ENCODE results near the gene KCNH5. TPM values are rescaled to one million over a fixed set of nuclear protein-coding genes. Genes with fewer than 3 reads are reported as not detected.
A peak's percentile ranks its signal among the peaks of the same experiment; 100 is the strongest.

Gene KCNH5
- total RNA-seq, 1 donor, result 0.36 TPM

GRCh38 chr14:63032641-63033040 lies 12.6 kb downstream of the KCNH5 start:
- DNase-seq (ENCODE audit: low read depth), result peak; percentile 6

GRCh38 chr14:63032076-63032475 lies 13.2 kb downstream of the KCNH5 start:
- DNase-seq (ENCODE audit: low read depth), result peak; percentile 25
- no peak for TF ChIP-seq CTCF (IDR thresholded peaks at IDR 0.05; ENCODE audit: insufficient read depth, low read length)
- no peak overlapping the region for H3K4me3 ChIP-seq (ENCODE audit: low read depth, low read length)

More at GRCh38 chr14:63032641-63033040, 12.6 kb downstream of the KCNH5 start:
- no peak overlapping the region for H3K4me3 ChIP-seq (ENCODE audit: low read depth, low read length)
- no peak for TF ChIP-seq CTCF (IDR thresholded peaks at IDR 0.05; ENCODE audit: insufficient read depth, low read length)

GRCh38 chr14:63030113-63030512 lies 15.1 kb downstream of the KCNH5 start:
- DNase-seq (ENCODE audit: low read depth), result no peak
- no peak for TF ChIP-seq CTCF (IDR thresholded peaks at IDR 0.05; ENCODE audit: insufficient read depth, low read length)
- H3K4me3 ChIP-seq (ENCODE audit: low read depth, low read length), result no peak overlapping the region

GRCh38 chr14:63027719-63028118 lies 17.5 kb downstream of the KCNH5 start:
- H3K4me3 ChIP-seq (ENCODE audit: low read depth, low read length), result no peak overlapping the region
- TF ChIP-seq CTCF (IDR thresholded peaks at IDR 0.05; ENCODE audit: insufficient read depth, low read length), result no peak
- no peak for DNase-seq (ENCODE audit: low read depth)

GRCh38 chr14:63026491-63026890 lies 18.8 kb downstream of the KCNH5 start:
- no peak overlapping the region for H3K4me3 ChIP-seq (ENCODE audit: low read depth, low read length)
- no peak for DNase-seq (ENCODE audit: low read depth)

GRCh38 chr14:63014621-63015020 lies 30.6 kb downstream of the KCNH5 start:
- no peak for TF ChIP-seq CTCF (IDR thresholded peaks at IDR 0.05; ENCODE audit: insufficient read depth, low read length)
- DNase-seq (ENCODE audit: low read depth), result no peak
- H3K4me3 ChIP-seq (ENCODE audit: low read depth, low read length), result no peak overlapping the region

More at GRCh38 chr14:63026491-63026890, 18.8 kb downstream of the KCNH5 start:
- no peak for TF ChIP-seq CTCF (IDR thresholded peaks at IDR 0.05; ENCODE audit: insufficient read depth, low read length)

- H3K4me3 ChIP-seq (ENCODE audit: low read depth, low read length), result no peak overlapping the region
- no peak for TF ChIP-seq CTCF (IDR thresholded peaks at IDR 0.05; ENCODE audit: insufficient read depth, low read length)
- no peak for DNase-seq (ENCODE audit: low read depth)
Measured at GRCh38 chr14:63012171-63012570, 33.1 kb downstream of the KCNH5 start.

Measured in fibroblast of the aortic adventitia (primary cell).